K562 (cell line): ENCODE measurements around the gene TLR6. TPM values are rescaled to one million over a fixed set of nuclear protein-coding genes. Genes with fewer than 3 reads are reported as not detected.
"Not testable (repeated sequence)": the region's sequence is repeated elsewhere in the genome, so short reads cannot be mapped to it uniquely, and the experiment has no call there.

Experiments used
- ATAC-seq: fragments of 200-7000 bp; cut with Tn5 transposase; 3 replicates; pipeline ENCODE4 v1.9.1; 2020; ENCODE audit warnings: moderate library complexity
- BruUV-seq: library from RNA; stranded (reverse); fragments of 400-500 nt; replicated peaks from 2 replicates; lab custom pipeline; 2021; lab: Mats Ljungman, UMichigan
- CTCF ChIA-PET: fragments of 300-600 bp; formaldehyde crosslinking; extraction: SDS; loops from one replicate; lab custom pipeline; 2021; ENCODE audit warnings: low intra/inter-chr PET ratio; lab: Yijun Ruan, JAX
- POLR2A ChIA-PET: fragments of 300-600, 350-650 bp; sonication (Branson Sonifier 250); formaldehyde crosslinking; extraction: SDS; loops from one replicate; lab custom pipeline; 2021; ENCODE audit warnings: antibody characterized with exemption, inconsistent platforms; lab: Yijun Ruan, JAX
- DNase-seq, 4 experiments: peaks; one replicate each; pipeline versions ENCODE4 v3.0.0 to v3.0.0-alpha.2; 2011 to 2018; ENCODE audit warnings: low spot score in 3 of 4, mixed read lengths in 3 of 4; ENCODE audit errors: extremely low read depth in 1 of 4
- FAIRE-seq: peaks from 2 replicates; lab custom pipeline; 2011; peaks lifted over from hg19 to GRCh38; lab: Jason Lieb, UNC
- H2AFZ ChIP-seq: 2 replicates; pipeline ENCODE4 v1.6.0; 2011; ENCODE audit warnings: low read depth, low read length, control low read depth, inconsistent platforms
- H3K27ac ChIP-seq: fragments of 200-600 bp; 3 replicates; pipeline ENCODE4 v1.8.0; 2011; ENCODE audit warnings: low read depth, mild to moderate bottlenecking, control low read depth, inconsistent platforms, low read length, moderate library complexity, mixed read lengths; ENCODE audit errors: extremely low read depth
- H3K27me3 ChIP-seq, 2 experiments: fragments of 300-600 bp in 1 of 2; 2 replicates in 1 of 2; 3 replicates in 1 of 2; pipeline versions ENCODE4 v1.6.0 to v1.8.0; 2011; ENCODE audit warnings: inconsistent platforms in 2 of 2, low read length in 2 of 2, mild to moderate bottlenecking in 1 of 2, mixed read lengths in 1 of 2, moderate library complexity in 1 of 2; ENCODE audit not compliant: control insufficient read depth in 2 of 2, insufficient read depth in 2 of 2
- H3K36me3 ChIP-seq: fragments of 300-600 bp; 3 replicates; pipeline ENCODE4 v1.8.0; 2011; ENCODE audit warnings: mild to moderate bottlenecking, low read length, inconsistent platforms; ENCODE audit not compliant: control insufficient read depth, insufficient read depth
- H3K4me1 ChIP-seq, 2 experiments: fragments of 200-600 bp in 1 of 2; replicated peaks in 1 of 2; 2 replicates in 1 of 2; 3 replicates in 1 of 2; pipeline versions ENCODE4 v1.5.1 to v1.8.0; 2011; ENCODE audit warnings: inconsistent platforms in 2 of 2, low read length in 2 of 2, mild to moderate bottlenecking in 1 of 2, mixed read lengths in 1 of 2, moderate library complexity in 1 of 2; ENCODE audit not compliant: control insufficient read depth in 2 of 2, insufficient read depth in 2 of 2
- H3K4me2 ChIP-seq: 2 replicates; pipeline ENCODE4 v1.6.1; 2011; ENCODE audit warnings: low read length, control low read depth, inconsistent platforms, mixed read lengths; ENCODE audit not compliant: insufficient read depth
- H3K4me3 ChIP-seq: fragments of 200-600 bp; sonication (generic), shearing (Covaris generic); 2 replicates; pipeline ENCODE4 v1.5.1; 2016; ENCODE audit warnings: control low read depth, inconsistent platforms
- H3K79me2 ChIP-seq: fragments of 200-600 bp; 3 replicates; pipeline ENCODE4 v1.8.0; 2011; ENCODE audit warnings: low read length, inconsistent platforms; ENCODE audit not compliant: control insufficient read depth, insufficient read depth
- H3K9ac ChIP-seq, 2 experiments: 2 replicates each; pipeline versions ENCODE4 v1.6.0 to v1.6.1; 2011; ENCODE audit warnings: low read depth in 2 of 2, low read length in 2 of 2, control low read depth in 1 of 2, inconsistent platforms in 1 of 2, mild to moderate bottlenecking in 1 of 2, mixed read lengths in 1 of 2; ENCODE audit not compliant: insufficient read depth in 1 of 2
- H3K9me1 ChIP-seq: one replicate; pipeline ENCODE4 v1.6.0; 2011; ENCODE audit warnings: inconsistent platforms, mild to moderate bottlenecking, low read length, moderate library complexity; ENCODE audit not compliant: control insufficient read depth, insufficient read depth
- H3K9me3 ChIP-seq: replicated peaks from 2 replicates; pipeline ENCODE4 v1.5.1; 2011; ENCODE audit warnings: low read depth, low read length, inconsistent platforms; ENCODE audit not compliant: control insufficient read depth, insufficient read depth
- H4K20me1 ChIP-seq: replicated peaks from 2 replicates; pipeline ENCODE4 v1.6.1; 2011; ENCODE audit warnings: low read length, inconsistent platforms, mixed read lengths; ENCODE audit not compliant: control insufficient read depth, insufficient read depth
- C11orf30 ChIP-seq: fragments of 450-650 bp; IDR thresholded peaks from 2 replicates; pipeline ENCODE4 v1.6.1; 2016; ENCODE audit warnings: low read depth, mild to moderate bottlenecking
- CC2D1A ChIP-seq: fragments of 450-650 bp; IDR thresholded peaks from 2 replicates; pipeline ENCODE4 v1.6.1; 2017; ENCODE audit warnings: mild to moderate bottlenecking
- ILF3 ChIP-seq: fragments of 450-650 bp; IDR thresholded peaks from 2 replicates; pipeline ENCODE4 v1.6.1; 2018; ENCODE audit warnings: antibody characterized with exemption, mild to moderate bottlenecking, moderate library complexity, borderline replicate concordance
- KAT2B ChIP-seq: IDR thresholded peaks from one replicate; pipeline ENCODE4 v1.6.1; 2012; ENCODE audit warnings: low read depth, mild to moderate bottlenecking, control low read depth, inconsistent platforms, low read length, moderate library complexity
- NCOA2 ChIP-seq, 2 experiments: fragments of 450-650 bp; IDR thresholded peaks; 2 replicates each; pipeline ENCODE4 v1.6.1; 2018; ENCODE audit warnings: mild to moderate bottlenecking in 2 of 2, moderate library complexity in 1 of 2; ENCODE audit not compliant: partially characterized antibody in 2 of 2
- RFX7 ChIP-seq: fragments of 250-450 bp; sonication (Bioruptor Pico); IDR thresholded peaks from 2 replicates; pipeline ENCODE4 v1.5.1; 2021; ENCODE audit warnings: mild to moderate bottlenecking
- ZNF146 ChIP-seq: IDR thresholded peaks from one replicate; pipeline ENCODE4 v1.6.1; 2018; ENCODE audit warnings: missing compliant biosample characterization; ENCODE audit not compliant: unreplicated experiment
- WGBS: fragments of 100-300 bp; shearing (Covaris generic); methylation state at CpG from one replicate; pipeline ENCODE4 v1.1.6; 2016; ENCODE audit warnings: low coverage, mixed read lengths; ENCODE audit not compliant: insufficient coverage; ENCODE audit errors: missing lambda C conversion rate; 5-methylcytosine and 5-hydroxymethylcytosine counted together
- in situ Hi-C: fragments of 300-500 bp; cut with MboI; formaldehyde crosslinking; loops from 4 replicates; pipeline ENCODE4 v1.15.0; 2018; ENCODE audit warnings: inconsistent platforms, mixed read lengths
- intact Hi-C: fragments of 100-400 bp; cut with micrococcal nuclease; formaldehyde crosslinking; loops from 2 replicates; pipeline ENCODE4 v1.14.2; 2022
- polyA plus RNA-seq, 8 experiments: library from polyadenylated mRNA; depleted of rRNA in 4 of 8; stranded (reverse) in 5 of 8; unstranded in 3 of 8; fragments of >200 nt; fragmentation: Nextera tagmentation in 2 of 8; fragmentation: Illumina TruSeq in 1 of 8; extraction: Ambion mirVana in 2 of 8; extraction: Trizol in 1 of 8; gene quantifications; 2 replicates each; pipeline versions ENCODE4 v1.2.1 to v1.2.3, GENCODE V29; 2011 to 2014; ENCODE audit warnings: inconsistent platforms in 1 of 8, missing spikeins in 1 of 8
- total RNA-seq, 7 experiments: library from RNA; depleted of rRNA in 6 of 7; stranded (reverse); fragments of >200 nt in 6 of 7; fragmentation: Illumina TruSeq in 2 of 7; extraction: Trizol in 2 of 7; gene quantifications; 2 replicates each; pipeline versions ENCODE4 v1.2.1 to v1.2.3, GENCODE V29; 2011 to 2021; ENCODE audit warnings: low replicate concordance in 1 of 7

The TLR6 gene
- total and polyA plus RNA-seq, 9 of the 15 experiments (the other 6 are each of a cell fraction or from before 2014, with no cell fraction given): 0.08 to 1.9 (median 0.91) TPM

DNA sequence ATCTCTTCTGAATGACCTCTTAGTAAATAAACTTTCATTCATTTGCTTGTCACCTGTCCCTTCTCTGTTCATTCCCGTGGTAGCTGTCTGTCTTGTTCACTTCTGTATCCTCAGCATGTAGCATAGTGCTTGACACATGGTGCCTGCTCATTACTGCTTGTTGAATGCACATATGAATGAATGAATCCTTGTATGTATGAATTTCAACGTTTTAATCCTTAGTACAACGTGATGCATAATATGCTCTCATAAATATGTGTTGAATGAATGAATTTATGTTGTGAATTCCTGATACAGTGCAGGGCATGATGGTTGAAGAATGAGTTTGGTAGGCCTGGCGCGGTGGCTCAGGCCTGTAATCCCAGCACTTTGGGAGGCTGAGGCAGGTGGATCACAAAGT lies 76.8 kb downstream of the TLR6 start (continued):
- TF ChIP-seq KAT2B (no peak), C11orf30 (no peak), RFX7 (no peak), ILF3 (no peak), NCOA2 (IDR thresholded peaks at IDR 0.05; ENCODE audit: partially characterized antibody in 2 of 2) (no peak), CC2D1A (no peak)

DNA sequence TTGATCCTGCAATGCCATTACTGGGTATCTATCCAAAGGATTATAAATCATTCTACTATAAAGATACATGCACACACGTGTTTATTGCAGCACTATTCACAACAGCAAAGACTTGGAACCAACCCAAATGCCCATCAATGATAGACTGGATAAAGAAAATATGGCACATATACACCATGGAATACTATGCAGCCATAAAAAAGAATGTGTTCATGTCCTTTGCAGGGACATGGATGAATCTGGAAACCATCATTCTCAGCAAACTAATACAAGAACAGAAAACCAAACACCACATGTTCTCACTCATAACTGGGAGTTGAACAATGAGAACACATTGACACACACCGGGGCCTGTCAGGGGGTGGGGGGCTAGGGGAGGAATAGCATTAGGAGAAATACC lies 78.7 kb downstream of the TLR6 start:
- H3K4me1 ChIP-seq, H3K79me2 ChIP-seq, H3K36me3 ChIP-seq, H3K4me3 ChIP-seq, H2AFZ ChIP-seq, ATAC-seq, H3K27me3 ChIP-seq, H4K20me1 ChIP-seq, H3K4me2 ChIP-seq, DNase-seq, CTCF ChIA-PET, H3K9me3 ChIP-seq, intact Hi-C loops, FAIRE-seq, H3K27ac ChIP-seq, BruUV-seq, H3K9ac ChIP-seq, POLR2A ChIA-PET, in situ Hi-C loops, H3K9me1 ChIP-seq: not testable (repeated sequence)
- WGBS: 21% methylated on average over 2 of the region's 2 CpGs
- TF ChIP-seq ZNF146 (CRISPR knock-in tag): peak; percentile 58
